Astrocyte of the spinal cord (primary cell): ENCODE measurements around the gene DCXR.
A peak's percentile ranks its signal among the peaks of the same experiment; 100 is the strongest.

ENCODE experiments used
- DNase-seq: peaks from one replicate; pipeline ENCODE4 v3.0.0; 2011; ENCODE audit warnings: low read depth, low spot score
- H3K4me3 ChIP-seq: 2 replicates; pipeline ENCODE4 v1.5.1; 2011; ENCODE audit warnings: low read depth, mild to moderate bottlenecking, low read length, moderate library complexity
- CTCF ChIP-seq: IDR thresholded peaks from 2 replicates; pipeline ENCODE4 v1.5.1; 2012; ENCODE audit warnings: low read depth, mild to moderate bottlenecking, low read length, inconsistent platforms
- in situ Hi-C: cut with HindIII; loops from 2 replicates; pipeline ENCODE4 v1.10.0; 2017; ENCODE audit warnings: low sequenced_read_pairs

Gene DCXR

GRCh38 chr17:82003411-82004381 lies 33.8 kb downstream of the DCXR start:
- DNase-seq, result peak; percentile 97
- no peak overlapping the region for H3K4me3 ChIP-seq
- TF ChIP-seq CTCF, result no peak
- in situ Hi-C loops, result no loop called here

- DNase-seq, result no peak
- in situ Hi-C loops, result no loop called here
- no peak overlapping the region for H3K4me3 ChIP-seq
- TF ChIP-seq CTCF, result no peak
Observed at GRCh38 chr17:82001571-82002056, 35.9 kb downstream of the DCXR start.

- no peak for TF ChIP-seq CTCF
- no peak overlapping the region for H3K4me3 ChIP-seq
- DNase-seq, result no peak
- in situ Hi-C loops, result no loop called here
Observed at GRCh38 chr17:82000803-82001570, 36.5 kb downstream of the DCXR start.

GRCh38 chr17:81999976-82000802 lies 37.3 kb downstream of the DCXR start:
- no peak for DNase-seq
- no peak for TF ChIP-seq CTCF
- in situ Hi-C loops, result no loop called here
- H3K4me3 ChIP-seq, result no peak overlapping the region

GRCh38 chr17:81999587-81999975 lies 37.9 kb downstream of the DCXR start:
- DNase-seq, result no peak
- TF ChIP-seq CTCF, result no peak
- in situ Hi-C loops, result no loop called here
- H3K4me3 ChIP-seq, result no peak overlapping the region
